HepG2 (cell line): ENCODE results near the gene DNAAF1. TPM values are rescaled to one million over a fixed set of nuclear protein-coding genes. Genes with fewer than 3 reads are reported as not detected.

Experiments
- CEBPB ChIP-seq: IDR thresholded peaks from 2 replicates; pipeline ENCODE4 v1.6.1; 2011; ENCODE audit warnings: low read depth, low read length, improper control_type of control experiment, borderline replicate concordance
- CENPT ChIP-seq: sonication (generic); formaldehyde crosslinking; IDR thresholded peaks from 2 replicates; pipeline ENCODE4 v1.8.0; 2022; ENCODE audit warnings: low read depth, mild to moderate bottlenecking, moderate library complexity, missing genetic modification reagents
- ETV5 ChIP-seq: IDR thresholded peaks from 2 replicates; pipeline ENCODE4 v1.6.1; 2018; ENCODE audit warnings: missing biosample characterization, missing genetic modification reagents, inconsistent platforms, borderline replicate concordance
- HNRNPL ChIP-seq: fragments of 200-400 bp; formaldehyde crosslinking; IDR thresholded peaks from 2 replicates; pipeline ENCODE4 v1.6.1; 2017; ENCODE audit warnings: mild to moderate bottlenecking, low read depth, low read length
- KDM6A ChIP-seq: IDR thresholded peaks from 2 replicates; pipeline ENCODE4 v1.6.1; 2016; ENCODE audit warnings: low read depth
- PTBP1 ChIP-seq: fragments of 200-400 bp; formaldehyde crosslinking; IDR thresholded peaks from 2 replicates; pipeline ENCODE4 v1.6.1; 2018; ENCODE audit warnings: low read length, low read depth; ENCODE audit not compliant: poor library complexity, severe bottlenecking
- RORA ChIP-seq: sonication (generic); formaldehyde crosslinking; IDR thresholded peaks from 2 replicates; pipeline ENCODE4 v1.5.0; 2020; ENCODE audit warnings: mild to moderate bottlenecking, missing genetic modification reagents, moderate library complexity
- SCMH1 ChIP-seq: sonication (generic); formaldehyde crosslinking; IDR thresholded peaks from 2 replicates; pipeline ENCODE4 v1.9.0; 2021; ENCODE audit warnings: missing genetic modification reagents, mild to moderate bottlenecking, borderline replicate concordance
- SMC3 ChIP-seq: IDR thresholded peaks from 2 replicates; pipeline ENCODE4 v1.6.1; 2011; ENCODE audit warnings: low read length, improper control_type of control experiment
- TSC22D2 ChIP-seq: sonication (generic); formaldehyde crosslinking; IDR thresholded peaks from 2 replicates; pipeline ENCODE4 v1.5.1; 2020; ENCODE audit warnings: missing genetic modification reagents, mild to moderate bottlenecking, borderline replicate concordance
- ZBTB7B ChIP-seq: sonication (generic); formaldehyde crosslinking; IDR thresholded peaks from 2 replicates; pipeline ENCODE4 v1.4.0; 2020; ENCODE audit warnings: missing genetic modification reagents
- ZNF10 ChIP-seq: sonication (generic); formaldehyde crosslinking; IDR thresholded peaks from 2 replicates; pipeline ENCODE4 v1.4.0; 2020; ENCODE audit warnings: mild to moderate bottlenecking, low read depth, missing genetic modification reagents, borderline replicate concordance
- ZNF160 ChIP-seq: sonication (generic); formaldehyde crosslinking; IDR thresholded peaks from 2 replicates; pipeline ENCODE4 v1.8.0; 2022; ENCODE audit warnings: mild to moderate bottlenecking, inconsistent platforms, missing genetic modification reagents
- ZNF30 ChIP-seq: sonication (generic); formaldehyde crosslinking; IDR thresholded peaks from 2 replicates; pipeline ENCODE4 v1.5.0; 2020; ENCODE audit warnings: mild to moderate bottlenecking, missing genetic modification reagents
- ZNF383 ChIP-seq: sonication (generic); formaldehyde crosslinking; IDR thresholded peaks from 2 replicates; pipeline ENCODE4 v1.4.0; 2020; ENCODE audit warnings: missing genetic modification reagents, mild to moderate bottlenecking, borderline replicate concordance
- ZNF543 ChIP-seq: sonication (generic); formaldehyde crosslinking; IDR thresholded peaks from 2 replicates; pipeline ENCODE4 v1.4.0; 2020; ENCODE audit warnings: mild to moderate bottlenecking, missing genetic modification reagents
- ZNF75D ChIP-seq: sonication (generic); formaldehyde crosslinking; IDR thresholded peaks from 2 replicates; pipeline ENCODE4 v1.8.1; 2023; ENCODE audit warnings: missing genetic modification reagents, mild to moderate bottlenecking, borderline replicate concordance
- ZNF790 ChIP-seq: sonication (generic); formaldehyde crosslinking; IDR thresholded peaks from 2 replicates; pipeline ENCODE4 v1.8.0; 2022; ENCODE audit warnings: missing genetic modification reagents, mild to moderate bottlenecking, borderline replicate concordance
- ZNF879 ChIP-seq: sonication (generic); formaldehyde crosslinking; IDR thresholded peaks from 2 replicates; pipeline ENCODE4 v1.8.1; 2023; ENCODE audit warnings: missing genetic modification reagents
- polyA plus RNA-seq, 8 experiments: library from polyadenylated mRNA; depleted of rRNA in 3 of 8; stranded (reverse) in 7 of 8; unstranded in 1 of 8; fragments of >200 nt; fragmentation: Illumina TruSeq in 4 of 8; extraction: Trizol in 4 of 8; gene quantifications; 2 replicates each; pipeline versions ENCODE4 v1.2.1 to v1.2.3, GENCODE V29; 2011 to 2016; ENCODE audit warnings: low read depth in 4 of 8, missing spikeins in 1 of 8, mixed read lengths in 1 of 8; ENCODE audit not compliant: insufficient read depth in 1 of 8
- total RNA-seq, 5 experiments: library from RNA; depleted of rRNA; stranded (reverse); fragments of >200 nt; fragmentation: Illumina TruSeq; extraction: Trizol; gene quantifications; 2 replicates each; pipeline ENCODE4 v1.2.3, GENCODE V29; 2016; ENCODE audit warnings: low read depth in 1 of 5
- TF ChIP-seq, protein P1 (sequence below): sonication (generic); formaldehyde crosslinking; IDR thresholded peaks from 2 replicates; pipeline ENCODE4 v1.4.0; 2020; ENCODE audit warnings: mild to moderate bottlenecking, missing genetic modification reagents
- TF ChIP-seq, protein P2 (sequence below): sonication (generic); formaldehyde crosslinking; IDR thresholded peaks from 2 replicates; pipeline ENCODE4 v1.4.0; 2020; ENCODE audit warnings: missing genetic modification reagents
- TF ChIP-seq, protein P3 (sequence below): sonication (generic); formaldehyde crosslinking; IDR thresholded peaks from 2 replicates; pipeline ENCODE4 v1.4.0; 2020; ENCODE audit warnings: missing genetic modification reagents

DNAAF1 gene
- total and polyA plus RNA-seq, 2 of the 13 experiments (the other 11 are each of a cell fraction or from before 2014, with no cell fraction given), result 0.04 TPM; not detected in 1

DNA sequence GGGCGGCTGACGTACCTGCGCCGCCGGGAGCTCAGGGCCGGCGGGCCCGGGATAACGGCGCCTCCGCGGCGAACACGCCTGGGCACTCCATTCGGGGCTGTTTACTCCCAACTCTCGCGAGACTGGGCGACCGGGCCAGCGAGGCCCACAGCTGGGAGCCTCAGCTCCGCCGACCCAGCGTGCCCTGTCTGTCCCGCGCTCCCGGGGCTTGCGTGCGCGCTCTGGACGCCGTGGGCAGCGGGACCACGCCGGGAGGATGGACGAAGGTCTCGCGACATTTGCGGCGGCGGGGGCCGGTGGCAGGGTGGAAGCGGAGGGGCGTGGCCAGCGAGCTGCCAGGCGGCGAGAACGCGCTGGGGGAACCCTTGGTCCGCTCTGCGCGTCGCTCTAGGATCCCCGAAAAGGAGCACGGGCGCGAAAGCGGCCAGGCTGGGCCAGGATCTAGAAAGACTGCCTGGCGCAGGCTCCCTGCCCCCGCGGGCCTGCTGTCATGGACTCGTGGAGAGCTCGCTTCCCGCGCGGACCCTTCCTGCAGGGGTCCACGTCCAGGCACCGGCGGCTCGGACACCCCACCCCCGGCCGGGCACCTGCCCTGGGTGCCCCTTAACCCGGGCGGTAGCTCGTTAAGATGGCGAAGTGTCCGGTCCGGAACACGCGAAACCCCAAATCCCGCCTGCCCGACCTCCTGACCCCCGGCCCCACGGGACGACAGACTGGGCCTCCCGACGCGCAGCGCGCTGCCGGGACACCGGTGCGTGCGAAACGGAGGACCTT, 28.2 kb upstream of the DNAAF1 start, which contains the start of gene MBTPS1 (continued):
- TF ChIP-seq ZNF75D (CRISPR knock-in tag) (no peak), RORA (CRISPR knock-in tag) (no peak), ZBTB7B (CRISPR knock-in tag) (peak; percentile 79), ZNF879 (no peak), SMC3 (no peak), TSC22D2 (CRISPR knock-in tag) (peak; percentile 90; the same call in 1 of the 2 replicates), CEBPB (no peak), HNRNPL (0 out of 2 replicates have a peak, but pooled peaks have one; percentile 24), CENPT (CRISPR knock-in tag) (peak; percentile 79; the same call in 1 of the 2 replicates), ZNF30 (CRISPR knock-in tag) (no peak), PTBP1 (peak; percentile 63), ZNF790 (CRISPR knock-in tag) (peak; percentile 79; the same call in 1 of the 2 replicates), ZNF543 (CRISPR knock-in tag) (peak; percentile 73), ZNF160 (CRISPR knock-in tag) (no peak), KDM6A (CRISPR knock-in tag) (no peak), SCMH1 (CRISPR knock-in tag) (no peak), ZNF383 (CRISPR knock-in tag) (no peak), ZNF10 (CRISPR knock-in tag) (no peak; the same call in 1 of the 2 replicates), ETV5 (CRISPR knock-in tag) (peak; percentile 30; the same call in 1 of the 2 replicates)
- TF ChIP-seq, protein P1, sequence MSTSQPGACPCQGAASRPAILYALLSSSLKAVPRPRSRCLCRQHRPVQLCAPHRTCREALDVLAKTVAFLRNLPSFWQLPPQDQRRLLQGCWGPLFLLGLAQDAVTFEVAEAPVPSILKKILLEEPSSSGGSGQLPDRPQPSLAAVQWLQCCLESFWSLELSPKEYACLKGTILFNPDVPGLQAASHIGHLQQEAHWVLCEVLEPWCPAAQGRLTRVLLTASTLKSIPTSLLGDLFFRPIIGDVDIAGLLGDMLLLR (CRISPR knock-in tag), result peak; percentile 51; the same call in 1 of the 2 replicates
- TF ChIP-seq, protein P2, sequence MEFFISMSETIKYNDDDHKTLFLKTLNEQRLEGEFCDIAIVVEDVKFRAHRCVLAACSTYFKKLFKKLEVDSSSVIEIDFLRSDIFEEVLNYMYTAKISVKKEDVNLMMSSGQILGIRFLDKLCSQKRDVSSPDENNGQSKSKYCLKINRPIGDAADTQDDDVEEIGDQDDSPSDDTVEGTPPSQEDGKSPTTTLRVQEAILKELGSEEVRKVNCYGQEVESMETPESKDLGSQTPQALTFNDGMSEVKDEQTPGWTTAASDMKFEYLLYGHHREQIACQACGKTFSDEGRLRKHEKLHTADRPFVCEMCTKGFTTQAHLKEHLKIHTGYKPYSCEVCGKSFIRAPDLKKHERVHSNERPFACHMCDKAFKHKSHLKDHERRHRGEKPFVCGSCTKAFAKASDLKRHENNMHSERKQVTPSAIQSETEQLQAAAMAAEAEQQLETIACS (CRISPR knock-in tag), result peak; percentile 100
- TF ChIP-seq, protein P3, sequence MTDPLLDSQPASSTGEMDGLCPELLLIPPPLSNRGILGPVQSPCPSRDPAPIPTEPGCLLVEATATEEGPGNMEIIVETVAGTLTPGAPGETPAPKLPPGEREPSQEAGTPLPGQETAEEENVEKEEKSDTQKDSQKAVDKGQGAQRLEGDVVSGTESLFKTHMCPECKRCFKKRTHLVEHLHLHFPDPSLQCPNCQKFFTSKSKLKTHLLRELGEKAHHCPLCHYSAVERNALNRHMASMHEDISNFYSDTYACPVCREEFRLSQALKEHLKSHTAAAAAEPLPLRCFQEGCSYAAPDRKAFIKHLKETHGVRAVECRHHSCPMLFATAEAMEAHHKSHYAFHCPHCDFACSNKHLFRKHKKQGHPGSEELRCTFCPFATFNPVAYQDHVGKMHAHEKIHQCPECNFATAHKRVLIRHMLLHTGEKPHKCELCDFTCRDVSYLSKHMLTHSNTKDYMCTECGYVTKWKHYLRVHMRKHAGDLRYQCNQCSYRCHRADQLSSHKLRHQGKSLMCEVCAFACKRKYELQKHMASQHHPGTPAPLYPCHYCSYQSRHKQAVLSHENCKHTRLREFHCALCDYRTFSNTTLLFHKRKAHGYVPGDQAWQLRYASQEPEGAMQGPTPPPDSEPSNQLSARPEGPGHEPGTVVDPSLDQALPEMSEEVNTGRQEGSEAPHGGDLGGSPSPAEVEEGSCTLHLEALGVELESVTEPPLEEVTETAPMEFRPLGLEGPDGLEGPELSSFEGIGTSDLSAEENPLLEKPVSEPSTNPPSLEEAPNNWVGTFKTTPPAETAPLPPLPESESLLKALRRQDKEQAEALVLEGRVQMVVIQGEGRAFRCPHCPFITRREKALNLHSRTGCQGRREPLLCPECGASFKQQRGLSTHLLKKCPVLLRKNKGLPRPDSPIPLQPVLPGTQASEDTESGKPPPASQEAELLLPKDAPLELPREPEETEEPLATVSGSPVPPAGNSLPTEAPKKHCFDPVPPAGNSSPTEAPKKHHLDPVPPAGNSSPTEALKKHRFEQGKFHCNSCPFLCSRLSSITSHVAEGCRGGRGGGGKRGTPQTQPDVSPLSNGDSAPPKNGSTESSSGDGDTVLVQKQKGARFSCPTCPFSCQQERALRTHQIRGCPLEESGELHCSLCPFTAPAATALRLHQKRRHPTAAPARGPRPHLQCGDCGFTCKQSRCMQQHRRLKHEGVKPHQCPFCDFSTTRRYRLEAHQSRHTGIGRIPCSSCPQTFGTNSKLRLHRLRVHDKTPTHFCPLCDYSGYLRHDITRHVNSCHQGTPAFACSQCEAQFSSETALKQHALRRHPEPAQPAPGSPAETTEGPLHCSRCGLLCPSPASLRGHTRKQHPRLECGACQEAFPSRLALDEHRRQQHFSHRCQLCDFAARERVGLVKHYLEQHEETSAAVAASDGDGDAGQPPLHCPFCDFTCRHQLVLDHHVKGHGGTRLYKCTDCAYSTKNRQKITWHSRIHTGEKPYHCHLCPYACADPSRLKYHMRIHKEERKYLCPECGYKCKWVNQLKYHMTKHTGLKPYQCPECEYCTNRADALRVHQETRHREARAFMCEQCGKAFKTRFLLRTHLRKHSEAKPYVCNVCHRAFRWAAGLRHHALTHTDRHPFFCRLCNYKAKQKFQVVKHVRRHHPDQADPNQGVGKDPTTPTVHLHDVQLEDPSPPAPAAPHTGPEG (CRISPR knock-in tag), result peak; percentile 3
